ENCODE data around the gene RPS21.
A peak's percentile ranks its signal among the peaks of the same experiment; 100 is the strongest.

The RPS21 gene

DNA sequence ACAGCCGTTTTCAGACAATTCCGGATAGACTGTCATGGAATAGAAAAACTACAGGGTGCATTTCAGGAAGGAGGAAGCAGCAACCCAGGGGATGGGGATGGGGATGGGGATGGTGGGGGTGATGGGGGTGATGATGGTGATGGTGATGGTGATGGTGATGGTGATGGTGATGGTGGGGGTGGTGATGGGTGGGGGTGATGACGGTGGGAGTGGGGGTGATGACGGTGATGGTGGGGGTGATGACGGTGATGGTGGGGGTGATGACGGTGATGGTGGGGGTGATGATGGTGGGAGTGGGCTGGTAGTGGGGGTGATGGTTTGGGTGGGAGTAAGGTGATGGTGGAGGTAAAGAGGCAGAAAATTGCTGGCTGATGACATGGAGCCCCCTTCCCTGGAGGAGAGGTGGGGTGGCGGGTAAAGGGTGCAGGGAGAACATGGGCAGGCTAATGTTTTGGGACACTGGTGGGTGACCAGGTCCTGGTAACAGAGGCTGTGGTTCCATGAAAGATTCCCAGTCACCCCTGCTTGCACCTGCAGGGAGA is 37.3 kb upstream of the RPS21 start:
- TF ChIP-seq, protein P1, sequence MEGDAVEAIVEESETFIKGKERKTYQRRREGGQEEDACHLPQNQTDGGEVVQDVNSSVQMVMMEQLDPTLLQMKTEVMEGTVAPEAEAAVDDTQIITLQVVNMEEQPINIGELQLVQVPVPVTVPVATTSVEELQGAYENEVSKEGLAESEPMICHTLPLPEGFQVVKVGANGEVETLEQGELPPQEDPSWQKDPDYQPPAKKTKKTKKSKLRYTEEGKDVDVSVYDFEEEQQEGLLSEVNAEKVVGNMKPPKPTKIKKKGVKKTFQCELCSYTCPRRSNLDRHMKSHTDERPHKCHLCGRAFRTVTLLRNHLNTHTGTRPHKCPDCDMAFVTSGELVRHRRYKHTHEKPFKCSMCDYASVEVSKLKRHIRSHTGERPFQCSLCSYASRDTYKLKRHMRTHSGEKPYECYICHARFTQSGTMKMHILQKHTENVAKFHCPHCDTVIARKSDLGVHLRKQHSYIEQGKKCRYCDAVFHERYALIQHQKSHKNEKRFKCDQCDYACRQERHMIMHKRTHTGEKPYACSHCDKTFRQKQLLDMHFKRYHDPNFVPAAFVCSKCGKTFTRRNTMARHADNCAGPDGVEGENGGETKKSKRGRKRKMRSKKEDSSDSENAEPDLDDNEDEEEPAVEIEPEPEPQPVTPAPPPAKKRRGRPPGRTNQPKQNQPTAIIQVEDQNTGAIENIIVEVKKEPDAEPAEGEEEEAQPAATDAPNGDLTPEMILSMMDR (IDR thresholded peaks at IDR 0.05; ENCODE audit: control insufficient read depth, insufficient read depth, low read depth, low read length, missing control alignments): no peak

GRCh38 chr20:62350098-62350628 is 36.7 kb upstream of the RPS21 start:
- TF ChIP-seq, protein P1 (IDR thresholded peaks at IDR 0.05; ENCODE audit: control insufficient read depth, insufficient read depth, low read depth, low read length, missing control alignments): no peak
- H3K4me3 ChIP-seq (ENCODE audit: control insufficient read depth, low read depth, low read length): no peak overlapping the region
- DNase-seq (ENCODE audit: low read depth): no peak

More for the DNA sequence above, 37.3 kb upstream of the RPS21 start:
- DNase-seq (ENCODE audit: low read depth): no peak
- no peak overlapping the region for H3K4me3 ChIP-seq (ENCODE audit: control insufficient read depth, low read depth, low read length)

- TF ChIP-seq, protein P1 (IDR thresholded peaks at IDR 0.05; ENCODE audit: control insufficient read depth, insufficient read depth, low read depth, low read length, missing control alignments): no peak
- DNase-seq (ENCODE audit: low read depth): no peak
- H3K4me3 ChIP-seq (ENCODE audit: control insufficient read depth, low read depth, low read length): no peak overlapping the region
These were observed 36.1 kb upstream of the RPS21 start for GRCh38 chr20:62350629-62351422.

- TF ChIP-seq, protein P1 (IDR thresholded peaks at IDR 0.05; ENCODE audit: control insufficient read depth, insufficient read depth, low read depth, low read length, missing control alignments): no peak
- H3K4me3 ChIP-seq (ENCODE audit: control insufficient read depth, low read depth, low read length): no peak overlapping the region
- DNase-seq (ENCODE audit: low read depth): no peak
These were observed 35.2 kb upstream of the RPS21 start for GRCh38 chr20:62351469-62352401.

DNA sequence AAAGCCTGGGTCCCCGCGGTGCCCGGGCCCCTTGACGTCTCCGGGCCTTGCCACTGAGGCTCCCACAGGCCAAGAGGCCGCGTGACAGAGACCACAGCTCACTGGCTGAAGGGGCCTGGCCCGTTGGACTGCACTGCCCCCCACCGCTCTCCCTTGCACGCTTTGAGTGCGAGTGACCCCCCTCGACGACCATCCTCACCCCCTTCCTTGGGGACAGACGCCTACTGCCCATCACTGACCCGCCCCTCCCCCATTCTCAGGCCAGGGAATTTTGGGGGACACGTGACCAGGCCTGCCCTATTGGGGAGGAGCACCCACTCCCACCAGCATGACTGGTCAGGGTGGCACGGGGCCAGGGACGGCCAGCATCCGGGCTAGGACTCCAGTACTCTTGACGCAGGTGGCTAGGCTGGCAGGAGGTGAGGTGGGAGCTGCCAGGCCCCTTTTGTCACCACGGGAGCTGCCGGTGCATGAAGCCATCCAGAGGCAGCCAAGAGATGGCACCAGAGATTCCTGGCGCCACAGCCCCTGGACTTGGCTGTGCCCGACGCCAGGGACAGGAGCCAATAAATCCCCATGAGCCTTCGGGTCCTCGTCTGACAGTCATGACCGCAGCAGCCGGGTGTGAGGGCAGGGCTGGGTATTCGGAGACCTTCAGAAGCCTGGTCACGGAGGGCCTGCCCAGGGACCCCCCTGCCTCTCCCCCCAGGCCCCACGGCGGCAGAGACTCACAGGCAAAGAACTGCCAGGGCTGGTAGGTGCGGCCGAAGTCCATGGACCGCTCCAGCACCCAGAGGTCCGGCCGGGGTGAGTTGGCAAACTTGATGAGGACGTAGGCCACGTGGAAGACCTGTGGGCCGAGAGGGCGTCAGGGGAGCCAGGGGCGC is 34.3 kb upstream of the RPS21 start:
- no peak overlapping the region for H3K4me3 ChIP-seq (ENCODE audit: control insufficient read depth, low read depth, low read length)
- DNase-seq (ENCODE audit: low read depth): no peak

More for the DNA sequence above, 34.3 kb upstream of the RPS21 start:
- TF ChIP-seq, protein P1 (IDR thresholded peaks at IDR 0.05; ENCODE audit: control insufficient read depth, insufficient read depth, low read depth, low read length, missing control alignments): peak; percentile 14

All from AG09309 (cell line).